Osteoblast (primary cell): ENCODE data around the gene AVPR1A. TPM values are rescaled to one million over a fixed set of nuclear protein-coding genes. Genes with fewer than 3 reads are reported as not detected.

Experiments used
- DNase-seq: peaks from one replicate; pipeline ENCODE4 v3.0.0; 2011; ENCODE audit warnings: low spot score, mixed read lengths; ENCODE audit not compliant: insufficient read length; ENCODE audit errors: missing footprints
- H2AFZ ChIP-seq: 2 replicates; pipeline ENCODE4 v1.6.0; 2011; ENCODE audit warnings: mild to moderate bottlenecking, low read length
- H3K27ac ChIP-seq: 2 replicates; pipeline ENCODE4 v1.5.1; 2011; ENCODE audit warnings: mild to moderate bottlenecking, low read depth, low read length, moderate library complexity
- H3K27me3 ChIP-seq: 2 replicates; pipeline ENCODE4 v1.6.0; 2012; ENCODE audit warnings: mild to moderate bottlenecking, control low read depth, inconsistent platforms, low read length, moderate library complexity; ENCODE audit not compliant: insufficient read depth
- H3K36me3 ChIP-seq: 2 replicates; pipeline ENCODE4 v1.5.1; 2011; ENCODE audit warnings: mild to moderate bottlenecking, low read length, control low read depth, moderate library complexity; ENCODE audit not compliant: insufficient read depth
- H3K4me1 ChIP-seq: 2 replicates; pipeline ENCODE4 v1.5.1; 2011; ENCODE audit warnings: mild to moderate bottlenecking, low read length, control low read depth, moderate library complexity; ENCODE audit not compliant: insufficient read depth
- H3K4me2 ChIP-seq: 2 replicates; pipeline ENCODE4 v1.6.0; 2011; ENCODE audit warnings: mild to moderate bottlenecking, low read length; ENCODE audit not compliant: insufficient read depth
- H3K4me3 ChIP-seq: fragments of 200-600 bp; sonication (generic); 3 replicates; pipeline ENCODE4 v1.5.1; 2012; ENCODE audit warnings: mild to moderate bottlenecking, low read length, inconsistent platforms; ENCODE audit not compliant: insufficient read depth
- H3K79me2 ChIP-seq: 2 replicates; pipeline ENCODE4 v1.6.0; 2012; ENCODE audit warnings: mild to moderate bottlenecking, low read length, control low read depth, inconsistent platforms; ENCODE audit not compliant: insufficient read depth
- H3K9me3 ChIP-seq: 2 replicates; pipeline ENCODE4 v1.5.1; 2011; ENCODE audit warnings: low read depth, low read length, control low read depth
- H4K20me1 ChIP-seq: 2 replicates; pipeline ENCODE4 v1.6.0; 2012; ENCODE audit warnings: mild to moderate bottlenecking, low read length, control low read depth; ENCODE audit not compliant: insufficient read depth
- CTCF ChIP-seq: IDR thresholded peaks from 2 replicates; pipeline ENCODE4 v1.5.1; 2011; ENCODE audit warnings: mild to moderate bottlenecking, low read depth, low read length, moderate library complexity; ENCODE audit errors: extremely low read depth
- total RNA-seq: library from RNA; depleted of rRNA; stranded (reverse); fragments of >200 nt; gene quantifications from 2 replicates; pipeline ENCODE4 v1.2.3, GENCODE V29; 2012

AVPR1A gene
- total RNA-seq, 1 donor: not detected

DNA sequence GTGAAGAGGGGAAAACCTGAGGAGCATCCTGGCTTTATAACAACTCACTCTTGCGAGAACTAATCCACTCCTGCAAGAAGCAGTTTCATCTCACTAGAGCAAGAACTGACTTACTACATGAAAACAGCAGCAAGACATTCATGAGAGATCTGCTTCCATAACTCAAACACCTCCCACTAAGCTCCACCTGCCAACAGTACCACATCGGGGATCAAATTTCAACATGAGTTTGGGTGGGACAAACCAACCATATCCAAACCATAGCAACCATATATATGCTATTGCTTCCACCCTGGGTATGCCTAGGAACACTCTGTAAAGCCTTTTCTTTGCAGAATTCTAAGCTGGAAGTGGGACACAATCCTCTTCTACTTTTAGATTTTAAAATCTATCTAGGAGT is 13.9 kb upstream of the AVPR1A start:
- no peaks in the 10 kb centered on the region for H3K27me3 ChIP-seq
- no peak overlapping the region for H3K4me2 ChIP-seq
- no peaks in the 10 kb centered on the region for H3K4me1 ChIP-seq
- H3K27ac ChIP-seq: no peak overlapping the region
- DNase-seq: no peak
- TF ChIP-seq CTCF: no peak
- H3K4me3 ChIP-seq: no peak overlapping the region
- no peaks in the 10 kb centered on the region for H3K36me3 ChIP-seq
- no peaks in the 10 kb centered on the region for H3K79me2 ChIP-seq
- no peaks in the 10 kb centered on the region for H4K20me1 ChIP-seq
- H3K9me3 ChIP-seq: no peaks in the 10 kb centered on the region
- no peak overlapping the region for H2AFZ ChIP-seq

- no peak for DNase-seq
- H4K20me1 ChIP-seq: no peaks in the 10 kb centered on the region
- H3K27ac ChIP-seq: no peak overlapping the region
- no peak overlapping the region for H3K4me2 ChIP-seq
- H2AFZ ChIP-seq: no peak overlapping the region
- no peak for TF ChIP-seq CTCF
- H3K27me3 ChIP-seq: no peaks in the 10 kb centered on the region
- no peaks in the 10 kb centered on the region for H3K4me1 ChIP-seq
- H3K4me3 ChIP-seq: no peak overlapping the region
- H3K9me3 ChIP-seq: no peaks in the 10 kb centered on the region
- no peaks in the 10 kb centered on the region for H3K36me3 ChIP-seq
- H3K79me2 ChIP-seq: no peaks in the 10 kb centered on the region
Observed at GRCh38 chr12:63163541-63163940, 12.5 kb upstream of the AVPR1A start.

GRCh38 chr12:63155375-63155774 is 4.4 kb upstream of the AVPR1A start:
- H3K27ac ChIP-seq: no peak overlapping the region
- no peak for TF ChIP-seq CTCF
- no peaks in the 10 kb centered on the region for H3K79me2 ChIP-seq
- peaks cover 7% of the 10 kb centered on the region for H3K4me1 ChIP-seq
- H3K36me3 ChIP-seq: no peaks in the 10 kb centered on the region
- H3K4me2 ChIP-seq: no peak overlapping the region
- peaks cover 23% of the 10 kb centered on the region for H3K27me3 ChIP-seq
- no peak for DNase-seq
- H2AFZ ChIP-seq: no peak overlapping the region
- H4K20me1 ChIP-seq: no peaks in the 10 kb centered on the region
- H3K4me3 ChIP-seq: no peak overlapping the region
- no peaks in the 10 kb centered on the region for H3K9me3 ChIP-seq

DNA sequence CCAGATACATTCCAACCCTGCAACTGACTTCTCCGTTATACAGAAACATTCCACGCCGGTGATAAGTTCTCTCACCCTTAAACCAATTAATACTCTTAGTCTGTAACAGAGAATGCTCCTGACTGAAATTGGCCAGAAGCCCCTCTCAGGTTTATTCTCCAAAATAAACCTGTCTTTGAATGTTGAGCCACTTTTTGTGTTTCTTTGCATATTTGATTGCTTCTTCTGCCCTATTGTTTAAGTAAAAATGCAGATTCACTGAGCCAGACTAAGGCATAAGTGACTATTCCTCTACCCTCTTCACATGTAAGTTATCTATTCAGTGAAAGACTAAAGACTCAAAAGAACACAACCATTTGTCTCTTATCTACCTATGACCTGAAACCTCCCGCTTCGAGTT is 3.6 kb upstream of the AVPR1A start:
- no peaks in the 10 kb centered on the region for H3K36me3 ChIP-seq
- H3K9me3 ChIP-seq: no peaks in the 10 kb centered on the region
- no peak overlapping the region for H2AFZ ChIP-seq
- no peak for TF ChIP-seq CTCF
- H3K4me1 ChIP-seq: peaks cover 7% of the 10 kb centered on the region
- no peak overlapping the region for H3K4me2 ChIP-seq
- peaks cover 31% of the 10 kb centered on the region for H3K27me3 ChIP-seq
- no peaks in the 10 kb centered on the region for H4K20me1 ChIP-seq
- no peak overlapping the region for H3K4me3 ChIP-seq
- no peak for DNase-seq
- no peaks in the 10 kb centered on the region for H3K79me2 ChIP-seq
- H3K27ac ChIP-seq: no peak overlapping the region
